NOMO-1 treated with dmso at 0.1 percent for 144 hours (cell line): Measurements from ENCODE around the gene PHC3.
A peak's percentile ranks its signal among the peaks of the same experiment; 100 is the strongest.
"Not testable (repeated sequence)": the region's sequence is repeated elsewhere in the genome, so short reads cannot be mapped to it uniquely, and the experiment has no call there.

Source experiments
- DNase-seq: peaks from one replicate; lab custom pipeline; 2025; ENCODE audit not compliant: unreplicated experiment; lab: John Stamatoyannopoulos, UW

The PHC3 gene, protein sequence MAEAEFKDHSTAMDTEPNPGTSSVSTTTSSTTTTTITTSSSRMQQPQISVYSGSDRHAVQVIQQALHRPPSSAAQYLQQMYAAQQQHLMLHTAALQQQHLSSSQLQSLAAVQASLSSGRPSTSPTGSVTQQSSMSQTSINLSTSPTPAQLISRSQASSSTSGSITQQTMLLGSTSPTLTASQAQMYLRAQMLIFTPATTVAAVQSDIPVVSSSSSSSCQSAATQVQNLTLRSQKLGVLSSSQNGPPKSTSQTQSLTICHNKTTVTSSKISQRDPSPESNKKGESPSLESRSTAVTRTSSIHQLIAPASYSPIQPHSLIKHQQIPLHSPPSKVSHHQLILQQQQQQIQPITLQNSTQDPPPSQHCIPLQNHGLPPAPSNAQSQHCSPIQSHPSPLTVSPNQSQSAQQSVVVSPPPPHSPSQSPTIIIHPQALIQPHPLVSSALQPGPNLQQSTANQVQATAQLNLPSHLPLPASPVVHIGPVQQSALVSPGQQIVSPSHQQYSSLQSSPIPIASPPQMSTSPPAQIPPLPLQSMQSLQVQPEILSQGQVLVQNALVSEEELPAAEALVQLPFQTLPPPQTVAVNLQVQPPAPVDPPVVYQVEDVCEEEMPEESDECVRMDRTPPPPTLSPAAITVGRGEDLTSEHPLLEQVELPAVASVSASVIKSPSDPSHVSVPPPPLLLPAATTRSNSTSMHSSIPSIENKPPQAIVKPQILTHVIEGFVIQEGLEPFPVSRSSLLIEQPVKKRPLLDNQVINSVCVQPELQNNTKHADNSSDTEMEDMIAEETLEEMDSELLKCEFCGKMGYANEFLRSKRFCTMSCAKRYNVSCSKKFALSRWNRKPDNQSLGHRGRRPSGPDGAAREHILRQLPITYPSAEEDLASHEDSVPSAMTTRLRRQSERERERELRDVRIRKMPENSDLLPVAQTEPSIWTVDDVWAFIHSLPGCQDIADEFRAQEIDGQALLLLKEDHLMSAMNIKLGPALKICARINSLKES

GRCh38 chr3:170180908-170181885, at the start of gene PHC3:
TSS of gene PHC3 (minus strand) at chr3:170181733. CDS start at chr3:170181715, 18 bp downstream.
- peak; percentile 99 for DNase-seq

DNA sequence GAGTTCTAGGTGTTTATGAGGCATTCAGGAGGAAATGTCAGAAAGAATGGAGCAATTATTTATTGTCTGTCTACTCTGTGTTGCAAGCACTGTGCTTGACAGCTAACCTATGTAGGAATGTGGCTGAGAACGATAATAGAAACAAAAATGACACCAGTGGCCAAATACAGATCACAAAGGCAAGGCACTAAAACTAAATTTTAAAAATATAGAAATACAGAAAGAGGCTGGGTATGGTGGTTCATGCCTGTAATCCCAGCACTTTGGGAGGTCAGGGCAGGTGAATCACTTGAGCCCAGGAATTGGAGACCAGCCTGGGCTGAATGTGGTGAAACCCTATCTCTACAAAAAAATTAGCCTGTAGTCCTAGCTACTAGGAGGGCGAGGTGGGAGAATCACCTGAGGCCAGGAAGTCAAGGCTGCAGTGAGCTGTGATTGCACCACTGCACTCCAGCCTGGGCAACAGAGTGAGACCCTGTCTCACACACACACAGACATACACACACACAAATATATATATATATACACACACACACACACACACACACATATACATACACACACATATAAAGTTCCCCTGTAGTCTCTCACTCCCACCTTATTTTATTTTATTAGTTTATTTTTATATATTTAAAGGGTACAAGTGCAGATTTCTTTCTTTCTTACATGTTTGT, 46.7 kb upstream of the PHC3 start:
- DNase-seq, result no peak

GRCh38 chr3:170226426-170226960, 45.0 kb upstream of the PHC3 start:
- DNase-seq, result no peak

DNA sequence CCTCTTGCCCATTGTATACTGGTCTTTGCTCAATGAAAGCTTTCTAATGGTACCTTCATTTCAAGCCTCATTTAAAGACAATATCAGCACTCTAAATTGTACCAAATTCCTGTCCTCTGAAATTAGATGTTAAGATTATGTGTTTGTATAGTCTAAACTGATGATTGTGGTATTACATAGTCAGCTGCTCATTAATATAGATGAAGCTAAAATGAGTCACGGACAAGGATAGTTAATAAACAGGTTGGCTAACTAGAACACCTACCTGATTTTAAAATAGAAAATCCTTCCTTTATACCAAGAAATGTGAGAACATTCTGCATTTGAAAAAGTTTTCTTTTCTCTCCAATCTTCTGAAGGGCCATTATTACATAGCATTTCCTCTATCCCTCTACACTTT, 43.6 kb upstream of the PHC3 start:
- DNase-seq, result no peak

GRCh38 chr3:170222647-170223541, 41.4 kb upstream of the PHC3 start:
- no peak for DNase-seq

DNA sequence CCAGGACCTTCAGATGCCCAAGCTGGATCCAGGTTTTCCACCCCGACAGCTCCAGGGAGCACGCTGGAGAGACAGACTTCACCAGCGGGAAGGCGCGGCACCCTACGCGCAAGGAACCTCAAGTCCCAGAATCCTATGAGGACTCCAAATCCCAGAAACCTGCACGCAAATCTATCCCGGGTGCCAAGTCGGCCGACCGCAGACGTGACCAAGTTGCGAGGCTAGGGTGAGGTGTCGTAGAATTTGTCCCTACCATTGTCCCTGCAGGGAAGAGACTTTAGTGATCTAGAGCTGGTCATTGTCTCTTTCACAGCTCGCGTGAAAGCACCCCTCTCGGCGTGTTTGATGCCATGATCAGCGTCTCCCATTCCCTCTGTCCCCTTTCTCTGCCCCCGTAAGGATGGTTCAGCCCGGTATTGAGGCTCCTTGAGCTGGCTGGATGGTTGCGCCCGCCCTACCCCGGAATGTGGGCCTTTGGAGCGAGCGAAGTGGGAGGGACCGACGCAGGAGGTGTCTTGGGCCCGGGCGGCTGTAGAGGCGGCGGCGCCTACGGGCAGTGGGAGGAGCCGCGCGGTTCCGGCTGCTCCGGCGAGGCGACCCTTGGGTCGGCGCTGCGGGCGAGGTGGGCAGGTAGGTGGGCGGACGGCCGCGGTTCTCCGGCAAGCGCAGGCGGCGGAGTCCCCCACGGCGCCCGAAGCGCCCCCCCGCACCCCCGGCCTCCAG, 40.6 kb upstream of the PHC3 start, which contains the start of gene PRKCI:
Gene PRKCI (plus strand): TSS at position 501 of the 723 bp plus-strand sequence. CDS start 246 bp downstream, outside the sequence.
- DNase-seq, result peak; percentile 96

- DNase-seq, result no peak
Measured at GRCh38 chr3:170220871-170221270, 39.3 kb upstream of the PHC3 start.

GRCh38 chr3:170219850-170220249, 38.3 kb upstream of the PHC3 start:
- no peak for DNase-seq

DNA sequence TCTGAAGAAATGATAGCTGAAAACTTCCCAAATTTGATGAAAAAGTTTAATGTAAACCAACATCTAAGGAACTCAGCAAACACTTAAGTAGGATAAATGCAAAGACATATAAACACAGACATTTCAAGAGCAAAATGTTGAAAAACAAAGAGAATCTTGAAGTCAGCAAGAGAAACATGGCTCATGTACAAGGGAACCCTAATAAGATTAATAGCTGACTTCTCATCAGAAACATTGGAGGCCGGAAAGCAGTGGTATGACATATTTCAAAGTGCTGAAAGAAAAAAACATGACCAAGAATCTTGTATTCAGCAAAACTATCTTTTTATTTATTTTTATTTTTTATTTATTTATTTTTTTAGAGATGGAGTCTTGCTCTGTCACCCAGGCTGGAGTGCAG, 30.1 kb upstream of the PHC3 start:
- DNase-seq, result no peak

DNA sequence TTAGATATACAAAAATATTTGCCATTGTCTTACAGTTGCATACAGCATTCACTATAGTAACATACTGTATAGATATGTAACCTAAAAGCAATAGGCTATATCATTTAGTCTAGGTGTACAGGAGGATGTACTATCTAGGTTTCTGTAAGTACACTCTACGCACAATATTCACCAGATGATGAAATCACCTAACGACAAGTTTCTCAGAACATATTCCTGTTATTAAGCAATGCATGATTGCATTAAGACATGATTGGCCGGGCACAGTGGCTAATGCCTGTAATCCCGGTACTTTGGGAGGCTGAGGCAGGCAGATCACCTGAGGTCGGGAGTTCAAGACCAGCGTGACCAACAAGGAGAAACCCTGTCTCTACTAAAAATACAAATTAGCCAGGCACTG, 26.2 kb upstream of the PHC3 start:
- DNase-seq, result no peak

DNA sequence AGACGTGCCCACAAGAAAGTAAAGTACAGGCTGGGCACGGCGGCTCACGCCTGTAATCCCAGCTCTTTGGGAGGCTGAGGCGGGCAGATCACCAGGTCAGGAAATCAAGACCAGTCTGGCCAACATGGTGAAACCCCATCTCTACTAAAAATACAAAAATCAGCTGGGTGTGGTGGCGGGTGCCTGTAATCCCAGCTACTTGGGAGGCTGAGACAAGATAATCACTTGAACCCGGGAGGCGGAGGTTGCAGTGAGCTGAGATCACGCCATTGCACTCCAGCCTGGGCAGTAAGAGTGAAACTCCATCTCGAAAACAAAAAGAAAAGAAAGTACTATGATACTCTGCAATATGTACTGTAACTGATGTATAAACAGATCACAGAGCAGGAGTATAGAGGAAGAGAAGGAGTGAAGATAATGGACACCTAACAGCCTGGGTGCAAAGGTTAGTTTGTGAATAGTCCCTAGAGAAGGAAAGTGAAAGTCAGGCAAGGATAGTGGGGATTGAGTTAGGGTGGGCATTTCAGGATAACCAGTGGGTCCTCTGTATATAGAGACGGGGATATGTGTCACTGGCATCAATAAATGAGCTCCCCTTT, 24.7 kb upstream of the PHC3 start:
- DNase-seq, result not testable (repeated sequence)

DNA sequence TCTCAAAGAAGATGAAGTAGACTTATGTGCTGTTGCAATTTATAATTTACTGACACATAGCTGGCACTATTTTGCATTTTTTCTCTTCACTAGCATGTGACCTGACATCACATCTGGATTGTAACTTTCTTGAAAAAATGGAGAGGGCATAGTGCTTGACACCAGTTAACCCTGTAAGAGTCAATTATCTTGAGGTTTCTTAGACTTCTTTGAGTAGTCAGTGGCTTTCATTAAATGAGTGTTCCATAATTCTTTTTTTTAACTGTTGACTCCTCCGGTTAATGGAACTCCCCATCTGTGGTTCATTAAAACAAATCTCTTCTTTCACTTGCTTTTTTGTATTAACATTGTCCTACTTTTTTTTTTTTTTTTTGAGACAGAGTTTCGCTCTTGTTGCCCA, 23.8 kb upstream of the PHC3 start:
- no peak for DNase-seq

DNA sequence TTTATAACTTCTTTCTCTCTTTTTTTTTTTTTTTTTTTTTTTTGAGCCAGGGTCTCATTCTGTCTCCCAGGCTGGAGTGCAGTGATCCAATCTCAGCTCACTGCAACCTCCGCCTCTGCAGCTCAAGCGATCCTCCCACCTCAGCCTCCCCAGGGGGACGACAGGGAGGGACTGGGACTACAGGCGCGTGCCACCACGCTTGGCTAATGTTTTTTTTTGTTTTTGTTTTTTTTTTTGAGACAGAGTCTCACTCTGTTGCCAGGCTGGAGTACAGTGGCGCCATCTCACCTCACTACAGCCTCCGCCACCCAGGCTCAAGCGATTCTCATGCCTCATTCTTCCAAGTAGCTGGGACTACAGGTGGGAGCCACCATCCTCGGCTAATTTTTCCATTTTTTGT, 23.0 kb upstream of the PHC3 start:
- DNase-seq, result no peak

- DNase-seq, result no peak
Measured at GRCh38 chr3:170204023-170204472, 22.5 kb upstream of the PHC3 start.

DNA sequence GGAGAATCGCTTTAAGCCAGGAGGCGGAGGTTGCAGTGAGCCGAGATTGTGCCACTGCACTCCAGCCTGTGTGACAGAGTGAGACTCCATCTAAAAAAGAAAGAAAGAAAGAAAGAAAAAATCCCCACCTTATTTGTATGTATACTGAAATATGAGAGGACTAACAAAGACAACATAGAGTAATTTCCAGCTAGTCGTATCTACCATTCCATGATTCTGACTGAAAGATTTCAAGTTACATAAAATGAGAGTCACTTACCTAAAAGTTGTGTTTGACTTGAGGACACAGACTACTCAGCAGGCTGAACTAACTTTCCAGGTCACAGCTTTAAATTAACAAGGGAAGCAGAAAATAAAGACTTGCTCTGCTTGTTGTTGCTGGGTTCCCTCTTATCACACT, 21.9 kb upstream of the PHC3 start:
- no peak for DNase-seq

GRCh38 chr3:170201527-170201926, 20.0 kb upstream of the PHC3 start:
- no peak for DNase-seq

DNA sequence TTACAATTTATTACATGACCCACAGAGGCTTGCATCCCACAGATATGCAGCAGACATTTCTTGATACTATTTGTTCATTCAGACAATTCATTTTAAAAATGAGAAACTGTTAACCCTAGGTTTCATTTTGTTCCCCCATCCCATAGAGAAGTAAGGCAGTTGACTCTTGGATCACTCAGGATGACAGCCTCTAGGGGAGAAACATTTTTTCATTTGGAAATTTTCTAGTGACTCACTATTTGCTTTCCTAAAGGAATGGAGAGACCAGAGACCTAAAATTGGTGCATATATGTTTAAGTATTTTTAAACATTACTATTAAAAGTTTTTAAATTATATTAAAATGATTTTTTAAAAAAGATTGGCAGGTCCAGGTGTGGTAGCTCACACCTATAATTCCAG, 19.5 kb upstream of the PHC3 start:
- no peak for DNase-seq

GRCh38 chr3:170196833-170197232, 15.3 kb upstream of the PHC3 start:
- no peak for DNase-seq
